HG03066 (cell line): ENCODE measurements around the gene CIAO2B.

Experiments used
- ATAC-seq: cut with Tn5 transposase; IDR thresholded peaks from one replicate; pipeline ENCODE4 v1.9.1; 2021; ENCODE audit warnings: low read depth; ENCODE audit not compliant: unreplicated experiment

Gene CIAO2B

GRCh38 chr16:66891360-66891759, 42.8 kb downstream of the CIAO2B start:
- no peak for ATAC-seq

DNA sequence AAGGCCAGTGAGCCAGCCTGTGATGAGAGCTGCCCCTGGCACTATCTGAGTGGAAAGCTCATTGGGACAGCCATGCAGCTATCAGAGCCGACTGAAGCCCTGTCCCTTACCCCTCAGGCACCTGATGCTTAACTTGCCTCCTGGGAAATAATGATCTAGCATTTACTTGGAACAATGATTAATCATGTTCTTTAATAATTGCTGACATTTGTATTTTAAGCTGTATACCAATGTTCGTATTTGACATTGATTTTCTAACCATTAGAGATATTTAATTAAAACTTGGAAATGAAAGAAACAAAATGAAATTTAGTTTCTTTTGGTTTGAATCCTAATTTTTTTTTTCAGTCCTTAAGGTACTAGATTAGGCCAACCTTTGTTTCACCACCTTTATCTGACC, 43.4 kb downstream of the CIAO2B start:
- ATAC-seq, result no peak

GRCh38 chr16:66889622-66890021, 44.6 kb downstream of the CIAO2B start:
- ATAC-seq, result no peak

- ATAC-seq, result no peak
These were observed 45.3 kb downstream of the CIAO2B start for GRCh38 chr16:66888647-66889615.

DNA sequence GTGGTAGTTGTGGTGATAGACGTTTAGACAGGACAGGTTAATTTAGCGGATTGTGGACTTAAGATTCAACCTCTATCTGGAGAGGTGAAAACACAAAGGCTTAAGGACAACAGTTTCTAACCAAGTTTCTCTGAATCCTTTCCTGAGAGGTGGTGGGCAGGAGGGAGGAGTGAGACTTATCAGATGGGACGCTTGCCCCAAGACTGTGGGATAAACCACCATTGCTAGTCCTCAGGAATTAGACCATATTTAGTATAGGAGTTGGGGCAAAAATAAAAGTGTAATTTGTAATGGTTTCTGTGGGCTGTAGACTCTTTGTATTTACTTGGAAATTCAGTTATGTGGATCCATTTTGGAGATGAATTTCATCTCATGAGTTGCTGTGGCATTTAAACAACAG, 47.3 kb downstream of the CIAO2B start:
- no peak for ATAC-seq

DNA sequence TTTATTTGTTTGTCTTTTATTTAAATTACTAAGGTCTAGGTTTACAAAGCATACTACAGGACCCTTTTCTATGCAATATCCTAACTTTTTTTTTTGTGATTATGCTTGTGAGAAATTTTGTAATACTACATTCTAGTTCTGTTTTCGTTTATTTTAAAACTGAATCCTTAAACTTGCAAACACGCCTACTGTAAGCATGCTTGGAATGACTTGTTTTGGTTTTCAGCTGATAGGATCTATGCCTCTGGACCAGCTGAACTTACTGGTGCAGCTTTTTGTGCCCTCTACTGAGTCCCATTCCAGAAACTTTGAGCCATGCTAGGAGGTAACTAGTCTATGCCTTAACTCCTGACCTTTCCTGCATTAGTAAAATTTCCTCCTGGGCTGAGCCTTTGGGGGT, 47.9 kb downstream of the CIAO2B start:
- no peak for ATAC-seq

- no peak for ATAC-seq
These were observed 48.7 kb downstream of the CIAO2B start for GRCh38 chr16:66885491-66885890.

DNA sequence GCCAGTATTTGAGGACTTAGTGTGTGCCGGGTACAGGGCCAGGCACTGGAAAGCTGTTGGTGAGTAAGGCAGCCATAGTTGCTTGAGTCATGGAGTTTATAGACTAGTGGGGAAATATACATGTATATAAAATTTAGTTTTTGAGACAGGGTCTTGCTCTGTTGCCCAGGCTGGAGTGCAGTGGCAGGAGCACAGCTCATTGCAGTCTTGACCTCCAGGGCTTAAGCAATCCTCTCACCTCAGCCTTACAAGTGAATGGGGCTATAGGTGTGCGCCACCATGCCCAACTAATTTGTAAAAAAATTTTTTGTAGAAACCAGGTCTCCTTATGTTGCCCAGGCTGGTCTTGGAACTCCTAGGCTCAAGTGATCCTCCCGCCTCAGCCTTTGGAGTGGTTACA, 51.5 kb downstream of the CIAO2B start:
- ATAC-seq, result no peak
